NCI-H1092 treated with DMSO at 0.1 percent for 48 hours (cell line): ENCODE results near the gene CATSPER4.

Experiments used
- DNase-seq: peaks from one replicate; lab custom pipeline; 2025; lab: John Stamatoyannopoulos, UW

Gene CATSPER4

GRCh38 chr1:26190373-26190987, at the start of gene CATSPER4:
Gene CATSPER4, plus strand, starts transcription at chr1:26190602. Its CDS starts 26 bp downstream, at chr1:26190628.
- DNase-seq: peak; percentile 40

GRCh38 chr1:26142159-26142558, 48.2 kb upstream of the CATSPER4 start:
- DNase-seq: no peak

- DNase-seq: peak; percentile 88
These were observed 45.1 kb upstream of the CATSPER4 start for GRCh38 chr1:26145041-26145959.

- no peak for DNase-seq
These were observed 44.5 kb upstream of the CATSPER4 start for GRCh38 chr1:26145960-26146294.

- no peak for DNase-seq
These were observed 41.5 kb upstream of the CATSPER4 start for GRCh38 chr1:26148887-26149286.

- DNase-seq: no peak
These were observed 36.4 kb upstream of the CATSPER4 start for GRCh38 chr1:26153966-26154532.

- DNase-seq: no peak
These were observed 35.7 kb upstream of the CATSPER4 start for GRCh38 chr1:26154750-26155149.

GRCh38 chr1:26155370-26156284, 34.8 kb upstream of the CATSPER4 start:
- DNase-seq: no peak

GRCh38 chr1:26156285-26157038, 33.9 kb upstream of the CATSPER4 start:
- no peak for DNase-seq

- no peak for DNase-seq
These were observed 32.0 kb upstream of the CATSPER4 start for GRCh38 chr1:26158271-26158907.

GRCh38 chr1:26158908-26159742, 31.3 kb upstream of the CATSPER4 start, which contains the start of gene FAM110D:
Gene FAM110D, plus strand, starts transcription at chr1:26159079. Its CDS starts 2,213 bp downstream, at chr1:26161292.
- no peak for DNase-seq

- DNase-seq: no peak
These were observed 30.7 kb upstream of the CATSPER4 start for GRCh38 chr1:26159743-26160039.

- DNase-seq: peak; percentile 23
These were observed 29.6 kb upstream of the CATSPER4 start for GRCh38 chr1:26160527-26161414.

- peak; percentile 65 for DNase-seq
These were observed 28.8 kb upstream of the CATSPER4 start for GRCh38 chr1:26161415-26162219.

GRCh38 chr1:26162220-26162709, 28.1 kb upstream of the CATSPER4 start:
- DNase-seq: no peak

GRCh38 chr1:26163684-26164035, 26.7 kb upstream of the CATSPER4 start:
- no peak for DNase-seq

- no peak for DNase-seq
These were observed 26.2 kb upstream of the CATSPER4 start for GRCh38 chr1:26164036-26164860.
